DND-41 (cell line): ENCODE results near the gene YPEL3.

Experiments used
- ATAC-seq: fragments of 200-7000 bp; cut with Tn5 transposase; 3 replicates; pipeline ENCODE4 v1.9.1; 2021; ENCODE audit warnings: low read depth; ENCODE audit not compliant: insufficient read depth
- DNase-seq: peaks from one replicate; pipeline ENCODE4 v3.0.0-alpha.2; 2020
- H2AFZ ChIP-seq: 2 replicates; pipeline ENCODE4 v1.6.0; 2012; ENCODE audit warnings: low read depth, low read length
- H3K27ac ChIP-seq: 2 replicates; pipeline ENCODE4 v1.5.1; 2012; ENCODE audit warnings: low read length, inconsistent platforms
- H3K27me3 ChIP-seq: fragments of 200-600 bp; sonication (generic); 2 replicates; pipeline ENCODE4 v1.6.0; 2012; ENCODE audit warnings: low read length, mild to moderate bottlenecking, inconsistent platforms; ENCODE audit not compliant: insufficient read depth, poor library complexity
- H3K36me3 ChIP-seq: 2 replicates; pipeline ENCODE4 v1.5.1; 2012; ENCODE audit warnings: low read length, inconsistent platforms; ENCODE audit not compliant: insufficient read depth
- H3K4me1 ChIP-seq: 2 replicates; pipeline ENCODE4 v1.5.1; 2012; ENCODE audit warnings: mild to moderate bottlenecking, low read length; ENCODE audit not compliant: insufficient read depth
- H3K4me2 ChIP-seq: 2 replicates; pipeline ENCODE4 v1.6.0; 2012; ENCODE audit warnings: mild to moderate bottlenecking, moderate library complexity, low read length, inconsistent platforms; ENCODE audit not compliant: insufficient read depth
- H3K4me3 ChIP-seq, 2 experiments: fragments of 200-600 bp in 1 of 2; shearing (Covaris generic) in 1 of 2; 2 replicates each; pipeline ENCODE4 v1.5.1; 2012 to 2016; ENCODE audit warnings: inconsistent platforms in 2 of 2, low read length in 2 of 2, mild to moderate bottlenecking in 2 of 2, low read depth in 1 of 2, moderate library complexity in 1 of 2
- H3K79me2 ChIP-seq: 2 replicates; pipeline ENCODE4 v1.6.0; 2012; ENCODE audit warnings: low read length, inconsistent platforms; ENCODE audit not compliant: insufficient read depth
- H3K9ac ChIP-seq: 2 replicates; pipeline ENCODE4 v1.6.0; 2012; ENCODE audit warnings: low read depth, mild to moderate bottlenecking, inconsistent platforms, low read length, moderate library complexity
- H3K9me3 ChIP-seq: 2 replicates; pipeline ENCODE4 v1.5.1; 2012; ENCODE audit warnings: low read length, moderate library complexity, mild to moderate bottlenecking, inconsistent platforms; ENCODE audit not compliant: insufficient read depth, severe bottlenecking
- H4K20me1 ChIP-seq: 2 replicates; pipeline ENCODE4 v1.6.0; 2012; ENCODE audit warnings: low read length; ENCODE audit not compliant: insufficient read depth
- CTCF ChIP-seq: IDR thresholded peaks from 2 replicates; pipeline ENCODE4 v1.5.1; 2012; ENCODE audit warnings: borderline replicate concordance, low read length, moderate library complexity, mild to moderate bottlenecking; ENCODE audit not compliant: poor library complexity, severe bottlenecking; ENCODE audit errors: extremely low read depth
- EZH2 ChIP-seq: IDR thresholded peaks from 3 replicates; pipeline ENCODE4 v1.6.1; 2012; ENCODE audit warnings: borderline replicate concordance, low read depth, mild to moderate bottlenecking, moderate library complexity, low read length, inconsistent platforms; ENCODE audit not compliant: severe bottlenecking

The YPEL3 gene

GRCh38 chr16:30075503-30076275 is 20.3 kb downstream of the YPEL3 start, which contains the start of gene PPP4C:
PPP4C (plus strand) TSS chr16:30075994; CDS start chr16:30076378, 384 bp downstream.
- H2AFZ ChIP-seq: peak within 1 kb of the TSS; percentile 65
- H3K27me3 ChIP-seq: no peaks in the 10 kb centered on the region
- H3K27ac ChIP-seq: peak within 1 kb of the TSS; percentile 76
- peak within 1 kb of the TSS; percentile 73 for H3K9ac ChIP-seq
- peak; percentile 90 for DNase-seq
- peak within 1 kb of the TSS; percentile 65 to 70 for H3K4me3 ChIP-seq
- H3K79me2 ChIP-seq: peaks cover 51% of the 10 kb centered on the region
- peaks cover 35% of the 10 kb centered on the region for H4K20me1 ChIP-seq
- H3K9me3 ChIP-seq: no peaks in the 10 kb centered on the region
- peak; percentile 90 for ATAC-seq
- peak; percentile 40 for TF ChIP-seq CTCF
- no peak for TF ChIP-seq EZH2
- H3K36me3 ChIP-seq: peaks cover 59% of the 10 kb centered on the region
- peaks cover 32% of the 10 kb centered on the region for H3K4me1 ChIP-seq
- H3K4me2 ChIP-seq: peak within 1 kb of the TSS; percentile 96

GRCh38 chr16:30070490-30070889 is 25.5 kb downstream of the YPEL3 start:
- peaks cover 47% of the 10 kb centered on the region for H3K4me1 ChIP-seq
- no peak overlapping the region for H3K27ac ChIP-seq
- no peak for TF ChIP-seq EZH2
- no peak for TF ChIP-seq CTCF
- H3K4me2 ChIP-seq: no peak overlapping the region
- peaks cover 70% of the 10 kb centered on the region for H3K36me3 ChIP-seq
- no peaks in the 10 kb centered on the region for H3K27me3 ChIP-seq
- H3K9me3 ChIP-seq: no peaks in the 10 kb centered on the region
- no peak overlapping the region for H3K4me3 ChIP-seq
- peaks cover 48% of the 10 kb centered on the region for H3K79me2 ChIP-seq
- no peak for ATAC-seq
- no peak overlapping the region for H2AFZ ChIP-seq
- no peak overlapping the region; the same call in 1 of the 2 replicates for H3K9ac ChIP-seq
- no peak for DNase-seq
- H4K20me1 ChIP-seq: peaks cover 47% of the 10 kb centered on the region

GRCh38 chr16:30069611-30070462 is 26.2 kb downstream of the YPEL3 start:
- peak overlapping the region; percentile 28; the same call in 1 of the 2 replicates for H3K4me2 ChIP-seq

More at GRCh38 chr16:30069611-30070462, 26.2 kb downstream of the YPEL3 start:
- Histone ChIP-seq H3K9me3 (no peaks in the 10 kb centered on the region), H3K4me1 (peaks cover 41% of the 10 kb centered on the region), H2AFZ (no peak overlapping the region), H4K20me1 (peaks cover 47% of the 10 kb centered on the region), H3K27ac (0 out of 2 replicates have a peak overlapping the region, but pooled peaks have one; percentile 6), H3K79me2 (peaks cover 49% of the 10 kb centered on the region), H3K4me3 (no peak overlapping the region; a peak in 1 of 4 replicates), H3K9ac (no peak overlapping the region), H3K27me3 (no peaks in the 10 kb centered on the region), H3K36me3 (peaks cover 70% of the 10 kb centered on the region)
- TF ChIP-seq EZH2 (no peak), CTCF (no peak)
- DNase-seq: no peak
- ATAC-seq: no peak
